VCaP (cell line): Measurements from ENCODE around the gene CPXM1.

Experiments
- H3K27ac ChIP-seq: fragments of 450-650 bp; 2 replicates; pipeline ENCODE4 v1.5.1; 2017
- TF ChIP-seq, protein P1 (sequence below): fragments of 450-650 bp; conservative IDR thresholded peaks from 2 replicates; pipeline ENCODE4 v1.5.1; 2017; ENCODE audit warnings: mild to moderate bottlenecking, moderate library complexity

The CPXM1 gene

GRCh38 chr20:2753461-2754040, 46.9 kb downstream of the CPXM1 start:
- TF ChIP-seq, protein P1, sequence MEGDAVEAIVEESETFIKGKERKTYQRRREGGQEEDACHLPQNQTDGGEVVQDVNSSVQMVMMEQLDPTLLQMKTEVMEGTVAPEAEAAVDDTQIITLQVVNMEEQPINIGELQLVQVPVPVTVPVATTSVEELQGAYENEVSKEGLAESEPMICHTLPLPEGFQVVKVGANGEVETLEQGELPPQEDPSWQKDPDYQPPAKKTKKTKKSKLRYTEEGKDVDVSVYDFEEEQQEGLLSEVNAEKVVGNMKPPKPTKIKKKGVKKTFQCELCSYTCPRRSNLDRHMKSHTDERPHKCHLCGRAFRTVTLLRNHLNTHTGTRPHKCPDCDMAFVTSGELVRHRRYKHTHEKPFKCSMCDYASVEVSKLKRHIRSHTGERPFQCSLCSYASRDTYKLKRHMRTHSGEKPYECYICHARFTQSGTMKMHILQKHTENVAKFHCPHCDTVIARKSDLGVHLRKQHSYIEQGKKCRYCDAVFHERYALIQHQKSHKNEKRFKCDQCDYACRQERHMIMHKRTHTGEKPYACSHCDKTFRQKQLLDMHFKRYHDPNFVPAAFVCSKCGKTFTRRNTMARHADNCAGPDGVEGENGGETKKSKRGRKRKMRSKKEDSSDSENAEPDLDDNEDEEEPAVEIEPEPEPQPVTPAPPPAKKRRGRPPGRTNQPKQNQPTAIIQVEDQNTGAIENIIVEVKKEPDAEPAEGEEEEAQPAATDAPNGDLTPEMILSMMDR: no peak
- no peak overlapping the region for H3K27ac ChIP-seq

GRCh38 chr20:2752567-2753460, 47.6 kb downstream of the CPXM1 start:
- peak overlapping the region; percentile 50; the same call in 1 of the 2 replicates for H3K27ac ChIP-seq
- TF ChIP-seq, protein P1: peak; percentile 88

GRCh38 chr20:2751878-2752566, 48.4 kb downstream of the CPXM1 start:
- peak overlapping the region; percentile 50; the same call in 1 of the 2 replicates for H3K27ac ChIP-seq
- TF ChIP-seq, protein P1: no peak

GRCh38 chr20:2751347-2751877, 49.0 kb downstream of the CPXM1 start:
- peak overlapping the region; percentile 50; the same call in 1 of the 2 replicates for H3K27ac ChIP-seq
- TF ChIP-seq, protein P1: no peak

- TF ChIP-seq, protein P1: no peak
- peak overlapping the region; percentile 50; the same call in 1 of the 2 replicates for H3K27ac ChIP-seq
These were observed 49.8 kb downstream of the CPXM1 start for GRCh38 chr20:2750491-2751251.

- TF ChIP-seq, protein P1: no peak
These were observed 50.4 kb downstream of the CPXM1 start for GRCh38 chr20:2749951-2750490.

More at GRCh38 chr20:2749951-2750490, 50.4 kb downstream of the CPXM1 start:
- H3K27ac ChIP-seq: no peak overlapping the region
